Measurements from ENCODE around the gene CUX1.

CUX1 gene

DNA sequence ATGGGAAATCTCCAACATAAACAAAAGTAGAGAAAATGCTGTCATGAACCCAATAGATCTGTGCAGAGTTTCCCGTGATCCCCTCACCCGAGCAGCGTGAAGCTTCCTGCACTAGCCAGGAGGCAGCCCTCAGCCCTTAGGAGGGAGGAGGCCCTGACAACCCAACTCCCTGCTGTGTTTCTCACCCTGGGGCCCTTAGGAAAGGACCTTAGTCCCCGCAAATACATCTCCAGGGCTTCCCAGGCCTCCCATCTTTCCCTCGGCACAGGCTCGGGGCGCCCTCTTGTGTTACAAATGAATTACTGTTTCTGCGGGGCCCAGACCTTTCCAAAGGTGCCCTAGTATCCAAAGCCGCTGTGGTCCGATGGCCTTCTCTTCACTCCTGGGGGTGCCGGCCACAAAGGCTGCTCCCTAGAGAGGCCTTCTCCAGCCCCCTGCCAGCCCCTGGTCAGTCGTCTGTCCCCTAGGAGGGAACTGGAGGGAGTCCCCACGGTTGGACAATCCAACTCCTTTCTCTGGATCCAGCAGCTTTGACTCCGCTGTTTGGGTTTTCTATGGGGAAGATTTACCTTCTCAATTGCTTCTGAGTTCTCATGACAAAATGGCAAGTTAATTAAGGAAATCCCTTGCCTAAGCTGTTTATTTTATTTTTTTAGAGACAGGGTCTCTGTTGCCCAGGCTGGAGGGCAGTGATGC is 419.3 kb downstream of the CUX1 start:
- H3K4me3 ChIP-seq (replicated peaks in 1 of 2; ENCODE audit: low read depth in 2 of 2, low read length in 2 of 2), result no peak overlapping the region
- TF ChIP-seq, protein P1, sequence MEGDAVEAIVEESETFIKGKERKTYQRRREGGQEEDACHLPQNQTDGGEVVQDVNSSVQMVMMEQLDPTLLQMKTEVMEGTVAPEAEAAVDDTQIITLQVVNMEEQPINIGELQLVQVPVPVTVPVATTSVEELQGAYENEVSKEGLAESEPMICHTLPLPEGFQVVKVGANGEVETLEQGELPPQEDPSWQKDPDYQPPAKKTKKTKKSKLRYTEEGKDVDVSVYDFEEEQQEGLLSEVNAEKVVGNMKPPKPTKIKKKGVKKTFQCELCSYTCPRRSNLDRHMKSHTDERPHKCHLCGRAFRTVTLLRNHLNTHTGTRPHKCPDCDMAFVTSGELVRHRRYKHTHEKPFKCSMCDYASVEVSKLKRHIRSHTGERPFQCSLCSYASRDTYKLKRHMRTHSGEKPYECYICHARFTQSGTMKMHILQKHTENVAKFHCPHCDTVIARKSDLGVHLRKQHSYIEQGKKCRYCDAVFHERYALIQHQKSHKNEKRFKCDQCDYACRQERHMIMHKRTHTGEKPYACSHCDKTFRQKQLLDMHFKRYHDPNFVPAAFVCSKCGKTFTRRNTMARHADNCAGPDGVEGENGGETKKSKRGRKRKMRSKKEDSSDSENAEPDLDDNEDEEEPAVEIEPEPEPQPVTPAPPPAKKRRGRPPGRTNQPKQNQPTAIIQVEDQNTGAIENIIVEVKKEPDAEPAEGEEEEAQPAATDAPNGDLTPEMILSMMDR (IDR thresholded peaks at IDR 0.05; ENCODE audit: low read depth, low read length), result peak; percentile 80
- DNase-seq (ENCODE audit: low read depth in 2 of 2), result peak; percentile 73 to 76

GRCh38 chr7:102239206-102239820 is 421.9 kb downstream of the CUX1 start:
- no peak overlapping the region for H3K4me3 ChIP-seq (replicated peaks in 1 of 2; ENCODE audit: low read depth in 2 of 2, low read length in 2 of 2)
- DNase-seq (ENCODE audit: low read depth in 2 of 2), result no peak
- TF ChIP-seq, protein P1 (IDR thresholded peaks at IDR 0.05; ENCODE audit: low read depth, low read length), result no peak

GRCh38 chr7:102241431-102241830 is 424.0 kb downstream of the CUX1 start:
- TF ChIP-seq, protein P1 (IDR thresholded peaks at IDR 0.05; ENCODE audit: low read depth, low read length), result no peak
- no peak overlapping the region for H3K4me3 ChIP-seq (replicated peaks in 1 of 2; ENCODE audit: low read depth in 2 of 2, low read length in 2 of 2)
- no peak for DNase-seq (ENCODE audit: low read depth in 2 of 2)

DNA sequence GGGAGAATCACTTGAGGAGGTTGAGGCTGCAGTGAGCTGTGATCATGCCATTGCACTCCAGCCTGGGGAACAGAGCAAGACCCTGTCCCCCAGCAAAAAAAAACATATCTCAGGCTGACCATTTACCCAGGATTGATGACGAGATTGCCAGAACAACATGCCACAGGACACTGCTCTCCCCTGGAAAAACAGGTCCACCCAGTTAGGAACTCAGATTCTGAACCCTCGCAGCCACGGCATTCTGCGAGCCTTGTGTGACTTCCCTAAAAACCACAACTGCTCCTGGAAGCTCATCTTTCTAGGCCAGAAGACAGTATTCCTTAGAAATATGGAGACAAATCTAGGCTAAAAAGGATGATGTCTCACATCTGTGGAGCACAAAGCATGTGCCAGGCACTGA is 427.2 kb downstream of the CUX1 start:
- no peak overlapping the region for H3K4me3 ChIP-seq (replicated peaks in 1 of 2; ENCODE audit: low read depth in 2 of 2, low read length in 2 of 2)
- no peak for DNase-seq (ENCODE audit: low read depth in 2 of 2)
- TF ChIP-seq, protein P1 (IDR thresholded peaks at IDR 0.05; ENCODE audit: low read depth, low read length), result no peak

- H3K4me3 ChIP-seq (replicated peaks in 1 of 2; ENCODE audit: low read depth in 2 of 2, low read length in 2 of 2), result no peak overlapping the region
- TF ChIP-seq, protein P1 (IDR thresholded peaks at IDR 0.05; ENCODE audit: low read depth, low read length), result no peak
- no peak for DNase-seq (ENCODE audit: low read depth in 2 of 2)
These were observed 430.6 kb downstream of the CUX1 start for GRCh38 chr7:102248081-102248455.

GRCh38 chr7:102248456-102249395 is 431.3 kb downstream of the CUX1 start:
- H3K4me3 ChIP-seq (replicated peaks in 1 of 2; ENCODE audit: low read depth in 2 of 2, low read length in 2 of 2), result no peak overlapping the region
- TF ChIP-seq, protein P1 (IDR thresholded peaks at IDR 0.05; ENCODE audit: low read depth, low read length), result no peak
- no peak for DNase-seq (ENCODE audit: low read depth in 2 of 2)

Data from cardiac fibroblast (primary cell).